ENCODE data around the gene SLC17A5.
"Not testable (repeated sequence)": the region's sequence is repeated elsewhere in the genome, so short reads cannot be mapped to it uniquely, and the experiment has no call there.

SLC17A5 gene

DNA sequence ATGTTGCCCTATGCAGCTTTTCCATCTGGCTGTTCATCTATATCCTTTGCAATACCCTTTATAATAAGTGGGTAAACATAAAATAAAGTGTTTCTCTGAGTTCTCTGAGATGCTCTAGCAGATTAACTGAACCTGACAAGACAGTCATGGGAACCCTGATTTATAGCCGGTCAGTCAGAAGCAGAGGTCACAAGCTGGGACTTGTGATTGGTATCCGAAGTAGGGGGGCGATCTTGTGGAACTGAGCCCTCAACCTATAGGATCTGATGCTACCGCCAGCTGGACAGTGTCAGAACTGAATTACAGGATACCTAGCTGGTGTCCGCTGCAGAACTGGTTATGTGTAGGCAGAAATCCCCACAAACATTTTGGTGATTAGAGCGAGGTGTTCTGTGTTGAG lies 39.0 kb downstream of the SLC17A5 start:
- DNase-seq (ENCODE audit: low spot score) = no peak

GRCh38 chr6:73613806-73614536 lies 39.8 kb downstream of the SLC17A5 start:
- no peak for DNase-seq (ENCODE audit: low spot score)

DNA sequence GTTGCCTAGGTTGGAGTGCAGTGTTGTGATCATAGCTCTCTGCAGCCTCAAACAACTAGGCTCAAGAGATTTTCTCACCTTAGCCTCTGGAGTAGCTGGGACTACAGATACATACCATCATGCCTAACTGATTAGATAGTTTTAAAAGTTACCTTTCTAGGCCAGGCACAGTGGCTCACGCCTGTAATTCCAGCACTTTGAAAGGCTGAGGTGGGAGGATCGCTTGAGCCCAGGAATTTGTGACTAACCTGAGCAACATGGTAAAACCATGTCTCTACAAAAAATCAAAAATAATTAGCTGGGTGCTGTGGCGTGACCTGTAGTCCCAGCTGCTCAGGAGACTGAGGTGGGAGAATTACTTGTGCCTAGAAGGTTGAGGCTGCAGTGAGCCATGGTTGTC lies 41.2 kb downstream of the SLC17A5 start:
- no peak for DNase-seq (ENCODE audit: low spot score)

DNA sequence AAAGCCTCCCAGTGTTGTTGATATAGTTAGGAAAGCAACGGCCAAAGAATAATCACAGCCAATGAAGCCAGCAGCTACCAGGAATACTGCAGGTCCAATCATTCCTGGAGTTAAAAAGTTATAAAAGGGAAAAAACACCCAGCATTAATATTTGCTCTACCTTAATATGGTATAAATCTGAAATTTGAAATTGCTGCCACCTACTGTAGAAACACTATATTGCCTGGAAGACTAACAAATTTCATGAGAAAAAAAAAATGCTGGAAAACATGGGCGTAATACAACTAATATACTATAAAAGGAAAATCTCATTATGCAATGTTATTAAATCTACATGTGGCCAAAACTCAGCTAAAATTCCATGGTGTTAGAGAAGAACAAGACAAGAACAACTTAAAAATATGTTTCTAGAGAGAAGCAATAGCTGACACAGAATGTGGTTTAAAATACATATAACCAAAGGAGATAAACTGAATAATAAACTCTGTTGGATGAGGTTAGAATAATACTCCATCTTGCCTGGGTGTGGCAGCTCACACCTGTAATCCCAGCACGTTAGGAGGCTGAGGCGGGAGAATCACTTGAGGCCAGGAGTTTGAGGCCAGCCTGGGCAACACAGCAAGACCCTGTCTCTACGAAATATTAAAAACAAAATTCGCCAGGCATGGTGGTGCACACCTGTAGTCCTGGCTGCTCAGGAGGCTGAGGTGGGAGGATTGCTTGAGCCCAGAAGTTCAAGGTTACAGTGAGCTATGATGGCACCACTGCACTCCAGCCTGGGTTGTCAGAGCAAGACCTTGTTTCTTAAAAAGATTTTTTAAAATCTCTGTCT lies 43.1 kb downstream of the SLC17A5 start:
- DNase-seq (ENCODE audit: low spot score) = peak; percentile 53

DNA sequence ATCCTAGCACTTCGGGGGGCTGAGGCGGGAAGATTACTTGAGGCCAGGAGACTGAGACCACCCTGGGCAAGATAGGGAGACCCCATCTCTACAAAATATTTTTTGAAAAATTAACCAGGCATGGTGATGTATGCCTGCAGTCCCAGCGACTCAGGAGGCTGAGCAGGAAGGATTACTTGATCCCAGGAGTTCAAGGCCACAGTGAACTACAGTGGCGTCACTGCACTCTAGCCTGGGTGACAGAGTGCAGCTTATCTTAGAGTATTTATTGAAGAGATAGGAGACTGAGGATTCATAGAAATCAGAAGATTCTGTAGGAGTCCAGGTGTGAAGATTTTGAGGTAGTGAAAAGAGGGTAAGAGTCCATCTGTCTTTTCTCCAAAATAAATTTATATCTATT lies 45.0 kb downstream of the SLC17A5 start:
- no peak for DNase-seq (ENCODE audit: low spot score)

- DNase-seq (ENCODE audit: low spot score) = no peak
Observed at GRCh38 chr6:73606428-73606827, 47.4 kb downstream of the SLC17A5 start.

GRCh38 chr6:73604461-73604860 lies 49.3 kb downstream of the SLC17A5 start:
- no peak for DNase-seq (ENCODE audit: low spot score)

DNA sequence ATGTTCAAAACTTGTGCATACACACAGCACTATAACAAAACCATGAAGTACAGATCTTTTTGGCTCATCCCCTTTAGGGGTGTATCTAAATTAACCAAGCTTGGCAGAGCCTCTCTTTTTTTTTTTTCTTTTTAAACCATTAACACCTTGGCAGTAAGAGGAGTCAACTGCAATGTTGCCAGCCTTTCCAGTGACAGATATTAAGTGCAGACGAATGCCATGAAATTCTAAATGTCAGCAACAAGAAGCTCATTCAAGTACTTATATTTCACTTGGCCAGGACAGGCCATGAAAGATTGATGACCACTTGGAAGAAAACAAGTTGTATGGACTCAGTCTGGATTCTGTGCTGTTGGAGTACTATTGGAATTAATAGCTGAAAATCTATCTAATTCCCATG lies 49.8 kb downstream of the SLC17A5 start:
- DNase-seq (ENCODE audit: low spot score) = no peak

GRCh38 chr6:73586416-73586974 lies 67.3 kb downstream of the SLC17A5 start:
- no peak for DNase-seq (ENCODE audit: low spot score)

DNA sequence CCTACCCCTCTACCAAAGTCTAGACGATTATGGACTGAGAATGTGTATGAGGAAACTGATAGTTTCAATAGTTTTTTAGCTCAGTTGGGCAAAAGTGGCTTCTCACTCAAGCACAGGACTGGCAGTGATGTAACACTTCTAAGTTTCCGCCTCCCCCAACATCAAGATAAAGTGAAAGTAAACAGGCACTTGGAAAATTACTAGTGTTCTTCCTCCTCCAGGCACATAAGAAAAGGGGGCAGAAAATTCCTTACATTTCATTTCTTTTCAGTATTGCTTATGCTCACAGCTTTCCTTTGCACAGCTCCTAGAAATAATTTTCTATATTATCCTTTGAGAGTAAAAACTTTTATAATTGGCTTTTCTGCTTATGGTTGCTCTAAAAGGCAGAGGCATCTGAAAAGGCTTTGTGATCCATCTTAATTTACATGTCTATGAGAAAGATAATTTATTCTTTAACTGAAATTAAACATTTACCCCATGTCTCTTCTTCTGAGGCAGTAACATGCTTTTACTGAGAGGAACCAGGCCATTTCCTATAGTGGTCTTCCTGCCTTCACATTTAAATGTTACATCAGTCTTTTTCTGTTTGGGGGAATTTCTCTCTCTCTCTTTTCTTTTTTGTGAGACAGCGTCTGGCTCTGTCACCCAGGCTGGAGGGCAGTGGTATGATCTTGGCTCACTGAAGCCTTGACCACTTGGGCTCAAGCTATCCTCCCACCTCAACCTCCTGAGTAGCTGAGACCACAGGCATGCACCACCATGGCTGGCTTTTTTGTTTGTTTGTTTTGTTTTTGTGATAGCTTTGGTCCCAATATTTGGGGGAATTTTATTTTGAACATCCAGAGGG lies 68.0 kb downstream of the SLC17A5 start:
- DNase-seq (ENCODE audit: low spot score) = peak; percentile 71

DNA sequence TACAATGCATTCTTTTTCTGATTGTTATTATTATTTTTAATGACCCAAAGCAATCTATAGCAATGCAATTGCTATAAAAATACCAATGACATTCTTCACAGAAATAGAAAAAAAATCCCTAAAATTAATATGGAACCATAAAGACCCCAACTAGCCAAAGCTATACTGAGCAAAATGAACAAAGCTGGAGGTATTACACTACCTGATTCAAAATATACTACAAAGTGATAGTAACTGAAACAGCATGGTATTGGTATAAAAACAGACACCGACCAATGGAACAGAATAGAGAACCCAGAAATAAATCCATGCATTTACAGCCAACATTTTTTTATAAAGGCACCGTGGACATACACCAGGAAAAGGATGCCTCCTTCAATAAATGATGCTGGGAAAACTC lies 72.5 kb downstream of the SLC17A5 start:
- no peak for DNase-seq (ENCODE audit: low spot score)

DNA sequence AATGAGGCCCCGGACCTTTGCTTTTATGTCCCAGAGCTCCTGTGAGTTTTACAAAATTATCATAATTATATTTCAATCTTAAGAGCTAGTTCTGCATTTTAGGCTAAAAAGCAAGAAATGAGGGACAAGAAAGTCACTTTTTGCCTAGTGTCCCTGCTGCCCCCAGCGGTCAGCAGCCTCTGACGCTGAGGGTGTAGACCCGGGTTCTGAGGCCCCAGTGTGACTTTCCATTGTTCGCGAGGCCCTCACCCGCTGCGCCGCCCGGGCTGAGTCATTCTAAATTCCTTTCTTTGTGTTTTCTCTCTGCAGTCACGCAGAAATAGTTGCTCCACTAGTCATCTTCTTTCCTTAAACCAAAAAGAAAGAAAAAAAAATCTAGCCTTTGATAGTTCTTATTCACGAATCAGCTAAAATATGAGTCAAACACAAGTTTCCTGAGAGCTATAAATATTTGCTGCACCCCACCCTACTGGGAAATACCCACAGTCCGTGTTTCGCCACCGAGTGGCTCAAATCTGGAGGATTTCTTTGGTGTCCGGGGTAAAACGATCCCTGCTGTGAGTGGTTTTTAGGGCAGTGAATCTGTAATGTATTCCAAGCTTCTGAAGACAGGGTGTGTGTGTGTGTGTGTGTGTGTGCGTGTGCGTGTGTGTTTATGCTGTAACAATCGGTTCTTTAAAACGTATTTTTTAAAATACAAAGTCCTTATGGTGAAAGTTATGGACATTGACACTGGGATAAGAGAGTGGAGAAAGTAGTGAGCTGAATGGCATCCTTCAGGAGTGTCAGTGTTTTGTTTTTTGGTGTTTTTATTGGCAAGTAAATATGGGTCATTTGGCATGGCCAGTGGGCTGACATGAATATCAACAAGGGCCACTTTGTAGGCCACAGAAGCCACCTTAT lies 73.3 kb downstream of the SLC17A5 start:
- DNase-seq (ENCODE audit: low spot score) = peak; percentile 94

GRCh38 chr6:73579851-73580246 lies 73.9 kb downstream of the SLC17A5 start:
- peak; percentile 53 for DNase-seq (ENCODE audit: low spot score)

GRCh38 chr6:73579389-73579788 lies 74.4 kb downstream of the SLC17A5 start:
- peak; percentile 43 for DNase-seq (ENCODE audit: low spot score)

DNA sequence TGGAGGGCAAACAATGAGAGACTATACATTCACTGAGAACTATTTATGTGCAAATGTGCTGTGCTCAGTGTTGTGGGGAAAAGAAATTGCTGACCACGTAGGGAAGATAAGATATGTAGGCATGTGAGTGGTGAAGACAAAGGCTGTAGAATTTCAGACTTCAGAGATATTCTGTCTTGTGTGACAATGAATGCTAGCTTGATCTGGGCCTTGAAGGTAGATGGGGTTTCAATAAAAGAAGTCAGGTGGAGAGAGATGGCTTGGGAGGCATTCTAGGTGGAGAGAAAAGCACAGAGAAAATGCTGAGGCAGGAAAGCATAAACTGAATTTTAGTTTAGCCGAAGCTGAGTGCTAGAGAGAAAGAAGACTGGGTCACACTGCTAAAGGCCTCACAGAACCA lies 76.1 kb downstream of the SLC17A5 start:
- no peak for DNase-seq (ENCODE audit: low spot score)

DNA sequence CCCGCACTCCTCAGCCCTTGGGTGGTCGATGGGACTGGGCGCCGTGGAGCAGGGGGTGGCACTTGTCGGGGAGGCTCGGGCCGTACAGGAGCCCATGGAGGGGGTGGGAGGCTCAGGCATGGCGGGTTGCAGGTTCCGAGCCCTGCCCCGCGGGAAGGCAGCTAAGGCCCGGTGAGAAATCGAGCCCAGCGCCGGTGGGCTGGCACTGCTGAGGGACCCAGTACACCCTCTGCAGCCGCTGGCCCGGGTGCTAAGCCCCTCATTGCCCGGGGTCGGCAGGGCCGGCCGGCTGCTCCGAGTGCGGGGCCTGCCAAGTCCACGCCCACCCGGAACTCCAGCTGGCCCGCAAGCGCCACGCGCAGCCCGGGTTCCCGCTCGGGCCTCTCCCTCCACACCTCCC lies 81.3 kb downstream of the SLC17A5 start:
- DNase-seq (ENCODE audit: low spot score) = not testable (repeated sequence)

DNA sequence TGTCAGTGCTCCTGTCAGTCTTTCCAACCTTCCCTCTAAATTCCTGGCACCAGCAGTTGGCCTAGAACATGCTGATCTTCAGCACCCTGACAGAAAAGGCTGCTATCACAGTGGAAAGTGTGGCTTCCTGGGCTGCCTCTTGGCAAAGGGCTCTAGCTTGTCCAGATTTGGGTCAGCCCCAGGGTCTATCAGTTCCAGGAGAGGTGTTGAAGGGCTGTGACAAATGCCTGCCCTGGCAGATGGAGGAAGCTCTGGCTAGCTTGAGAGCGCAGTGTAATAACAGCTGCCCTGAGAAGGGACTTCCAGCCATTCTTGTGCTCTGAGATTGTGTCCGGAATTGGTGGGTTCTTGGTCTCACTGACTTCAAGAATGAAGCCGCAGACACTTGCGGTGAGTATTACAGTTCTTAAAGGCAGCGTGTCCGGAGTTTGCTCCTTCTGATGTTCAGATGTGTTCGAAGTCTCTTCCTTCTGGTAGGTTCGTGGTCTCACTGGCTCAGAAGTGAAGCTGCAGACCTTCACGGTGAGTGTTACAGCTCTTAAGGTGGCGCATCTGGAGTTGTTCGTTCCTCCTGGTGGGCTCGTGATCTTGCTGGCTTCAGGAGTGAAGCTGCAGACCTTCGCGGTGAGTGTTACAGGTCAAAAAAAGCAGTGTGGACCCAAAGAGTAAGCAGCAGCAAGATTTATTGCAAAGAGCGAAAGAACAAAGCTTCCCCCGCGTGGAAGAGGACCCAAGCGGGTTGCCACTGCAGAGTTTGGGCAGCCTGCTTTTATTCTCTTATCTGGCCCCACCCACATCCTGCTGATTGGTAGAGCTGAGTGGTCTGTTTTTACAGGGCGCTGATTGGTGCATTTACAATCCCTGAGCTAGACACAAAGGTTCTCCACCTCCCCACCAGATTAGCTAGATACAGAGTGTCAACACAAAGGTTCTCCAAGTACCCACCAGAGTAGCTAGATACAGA lies 82.3 kb downstream of the SLC17A5 start:
- DNase-seq (ENCODE audit: low spot score) = not testable (repeated sequence)

DNA sequence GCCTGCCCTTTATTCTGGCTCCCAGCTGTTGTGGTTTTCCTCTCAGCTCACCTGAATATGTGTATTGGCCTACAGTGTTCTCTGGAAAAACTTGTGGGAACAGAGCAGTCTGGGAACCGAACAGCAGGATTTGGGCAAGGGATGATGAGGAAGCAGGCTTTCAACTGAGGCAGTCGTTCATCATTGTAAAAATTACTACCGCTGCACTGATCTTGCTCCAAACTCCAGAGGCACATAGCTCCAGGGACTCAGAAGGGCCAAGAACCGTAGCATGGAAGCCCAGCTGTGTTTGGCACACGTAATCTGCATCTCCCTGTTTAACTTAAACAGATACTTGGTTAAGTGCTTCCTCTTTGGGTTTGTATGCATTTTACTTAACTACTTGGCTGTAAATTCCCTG lies 84.7 kb downstream of the SLC17A5 start:
- DNase-seq (ENCODE audit: low spot score) = no peak

DNA sequence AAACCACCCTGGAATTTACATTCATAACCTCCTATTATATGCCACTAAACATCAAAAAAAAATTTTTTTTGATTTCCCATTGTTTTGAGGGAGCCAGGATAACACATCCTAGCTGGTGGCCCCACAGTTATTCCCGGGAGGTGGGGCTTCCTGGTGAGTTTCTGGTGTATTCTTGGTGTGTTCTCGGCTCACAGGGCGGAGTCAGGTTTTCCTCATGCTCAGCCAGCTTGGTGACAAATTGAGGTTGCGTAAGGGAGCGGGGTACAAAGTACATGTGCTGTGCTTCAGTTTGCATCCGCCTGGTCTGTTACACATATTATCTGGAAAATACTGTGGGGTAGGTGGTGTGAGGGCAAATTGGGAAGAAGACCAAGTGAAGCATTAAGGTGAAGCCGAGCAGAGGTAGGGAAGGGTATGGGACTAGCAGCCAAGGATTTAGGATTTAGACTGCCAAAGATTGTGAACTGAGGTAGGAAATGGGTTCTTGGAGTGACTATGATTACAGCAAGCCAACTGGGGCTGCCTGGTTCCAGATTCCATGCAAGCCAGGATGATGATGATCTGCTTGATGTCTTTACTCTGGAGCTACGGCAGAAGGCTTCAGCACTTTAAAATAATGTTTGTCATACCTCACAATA lies 86.7 kb downstream of the SLC17A5 start:
- peak; percentile 89 for DNase-seq (ENCODE audit: low spot score)
